WTC11 (cell line): ENCODE data around the gene C11orf71.

Experiments
- CREB1 ChIP-seq: sonication (generic); formaldehyde crosslinking; IDR thresholded peaks from 2 replicates; pipeline ENCODE4 v1.8.0; 2023; ENCODE audit warnings: mild to moderate bottlenecking, missing genetic modification reagents
- CTCF ChIP-seq: fragments of 200-600 bp; IDR thresholded peaks from 2 replicates; pipeline ENCODE4 v1.8.0; 2022; ENCODE audit warnings: antibody characterized with exemption
- MAX ChIP-seq: sonication (generic); formaldehyde crosslinking; IDR thresholded peaks from 2 replicates; pipeline ENCODE4 v1.8.0; 2022; ENCODE audit warnings: mild to moderate bottlenecking, missing genetic modification reagents
- ZNF423 ChIP-seq: fragments of 250-450 bp; sonication (Bioruptor Pico); IDR thresholded peaks from 2 replicates; pipeline ENCODE4 v2.1.2; 2022; ENCODE audit warnings: mild to moderate bottlenecking, moderate library complexity

GRCh38 chr11:114440121-114440860 lies 40.0 kb upstream of the C11orf71 start:
- TF ChIP-seq CTCF: no peak
- TF ChIP-seq MAX (CRISPR knock-in tag): no peak
- TF ChIP-seq ZNF423 (CRISPR knock-in tag): no peak
- no peak for TF ChIP-seq CREB1 (CRISPR knock-in tag)
